HT-29 (cell line): ENCODE results near the gene RAD51AP1. TPM values are rescaled to one million over a fixed set of nuclear protein-coding genes. Genes with fewer than 3 reads are reported as not detected.

Experiments used
- DNase-seq: peaks from one replicate; pipeline ENCODE4 v3.0.0-alpha.2; 2015; ENCODE audit warnings: low spot score
- total RNA-seq: library from RNA; depleted of rRNA; stranded (reverse); fragments of >200 nt; shearing (Covaris generic); gene quantifications from 2 replicates; pipeline ENCODE4 v1.2.3, GENCODE V29; 2014; rRNA removed

Gene RAD51AP1
- total RNA-seq, 1 experiment from 2014 or later: 16.2 TPM

- no peak for DNase-seq
Observed at GRCh38 chr12:4591180-4591687, 52.5 kb downstream of the RAD51AP1 start.

- DNase-seq: no peak
Observed at GRCh38 chr12:4595881-4596280, 57.2 kb downstream of the RAD51AP1 start.

- DNase-seq: no peak
Observed at GRCh38 chr12:4603421-4603820, 64.7 kb downstream of the RAD51AP1 start.

GRCh38 chr12:4603946-4604345, 65.3 kb downstream of the RAD51AP1 start:
- DNase-seq: no peak

- DNase-seq: peak; percentile 78
Observed at GRCh38 chr12:4604684-4605193, 66.0 kb downstream of the RAD51AP1 start.

GRCh38 chr12:4607056-4607455, 68.4 kb downstream of the RAD51AP1 start:
- no peak for DNase-seq

- no peak for DNase-seq
Observed at GRCh38 chr12:4609071-4609470, 70.4 kb downstream of the RAD51AP1 start.

Other genes starting within 250 kb of the RAD51AP1 start
- gene TIGAR, start 217.7 kb upstream of the RAD51AP1 start, total RNA-seq: 2.2 and 4.6 TPM in 2 replicates
- gene FGF23, start 159.2 kb upstream of the RAD51AP1 start, total RNA-seq: not detected in 2 replicates
- gene FGF6, start 93.1 kb upstream of the RAD51AP1 start, total RNA-seq: not detected in 2 replicates
- gene DYRK4, start 23.3 kb downstream of the RAD51AP1 start, total RNA-seq: 6.5 and 8.6 TPM in 2 replicates
- 0.10 TPM in 1 of 2 replicates, not detected in the other for gene AKAP3, start 110.2 kb downstream of the RAD51AP1 start, total RNA-seq
- gene NDUFA9, start 110.2 kb downstream of the RAD51AP1 start, total RNA-seq: 71.4 and 93.8 TPM in 2 replicates
- gene GALNT8, start 181.5 kb downstream of the RAD51AP1 start, total RNA-seq: 0.74 and 1.1 TPM in 2 replicates